Ovary (tissue), 3 donors: ENCODE measurements around the gene RETREG2.

ENCODE experiments used
- POLR2A ChIP-seq: fragments of 450-650 bp; IDR thresholded peaks from one replicate; pipeline ENCODE4 v1.6.1; 2017; ENCODE audit warnings: antibody characterized with exemption, mild to moderate bottlenecking, moderate library complexity
- TF ChIP-seq, protein P1 (sequence below), 3 donors: fragments of 450-650 bp in 2 of 3; fragments of 200-600 bp in 1 of 3; IDR thresholded peaks; one replicate each; pipeline versions ENCODE4 v1.5.1 to v1.8.0; 2016 to 2022; ENCODE audit warnings: antibody characterized with exemption in 3 of 3, mild to moderate bottlenecking in 1 of 3
- donor health status: DM: no; HTN: no; CAD: no.

DNA sequence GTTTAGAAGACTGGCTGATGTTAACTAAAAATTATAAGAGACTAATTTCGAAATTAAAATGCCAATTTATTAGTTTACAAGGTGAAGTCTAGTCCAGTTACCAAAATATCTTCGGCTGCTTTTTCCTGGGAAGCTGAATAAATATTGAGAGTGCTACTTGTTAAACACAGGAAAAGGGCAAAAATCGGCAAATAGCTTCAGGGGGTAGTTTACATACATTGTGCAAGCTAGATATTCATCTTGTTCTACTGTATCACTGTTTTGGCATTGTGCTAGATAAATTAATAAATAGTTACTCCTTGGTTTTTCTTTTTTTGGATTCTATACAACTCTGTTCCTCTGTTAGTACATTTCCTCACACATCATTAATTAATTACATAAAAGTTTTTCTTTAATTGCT, 46.7 kb upstream of the RETREG2 start:
- TF ChIP-seq, protein P1, sequence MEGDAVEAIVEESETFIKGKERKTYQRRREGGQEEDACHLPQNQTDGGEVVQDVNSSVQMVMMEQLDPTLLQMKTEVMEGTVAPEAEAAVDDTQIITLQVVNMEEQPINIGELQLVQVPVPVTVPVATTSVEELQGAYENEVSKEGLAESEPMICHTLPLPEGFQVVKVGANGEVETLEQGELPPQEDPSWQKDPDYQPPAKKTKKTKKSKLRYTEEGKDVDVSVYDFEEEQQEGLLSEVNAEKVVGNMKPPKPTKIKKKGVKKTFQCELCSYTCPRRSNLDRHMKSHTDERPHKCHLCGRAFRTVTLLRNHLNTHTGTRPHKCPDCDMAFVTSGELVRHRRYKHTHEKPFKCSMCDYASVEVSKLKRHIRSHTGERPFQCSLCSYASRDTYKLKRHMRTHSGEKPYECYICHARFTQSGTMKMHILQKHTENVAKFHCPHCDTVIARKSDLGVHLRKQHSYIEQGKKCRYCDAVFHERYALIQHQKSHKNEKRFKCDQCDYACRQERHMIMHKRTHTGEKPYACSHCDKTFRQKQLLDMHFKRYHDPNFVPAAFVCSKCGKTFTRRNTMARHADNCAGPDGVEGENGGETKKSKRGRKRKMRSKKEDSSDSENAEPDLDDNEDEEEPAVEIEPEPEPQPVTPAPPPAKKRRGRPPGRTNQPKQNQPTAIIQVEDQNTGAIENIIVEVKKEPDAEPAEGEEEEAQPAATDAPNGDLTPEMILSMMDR (IDR thresholded peaks at IDR 0.05): no peak
- no peak for TF ChIP-seq POLR2A
